GM10266 (cell line): Measurements from ENCODE around the gene LRCH1.

ENCODE experiments used
- DNase-seq: peaks from one replicate; pipeline ENCODE4 v3.0.0; 2012; ENCODE audit errors: extremely low spot score
- CTCF ChIP-seq: IDR thresholded peaks from 2 replicates; pipeline ENCODE4 v1.5.1; 2012; ENCODE audit warnings: mild to moderate bottlenecking, low read depth; ENCODE audit not compliant: control insufficient read depth, insufficient read depth; ENCODE audit errors: missing control alignments

The LRCH1 gene

GRCh38 chr13:46775385-46776107 is 222.6 kb downstream of the LRCH1 start:
- no peak for TF ChIP-seq CTCF

GRCh38 chr13:46778095-46778494 is 225.1 kb downstream of the LRCH1 start:
- TF ChIP-seq CTCF, result no peak
- DNase-seq, result no peak

More at GRCh38 chr13:46775385-46776107, 222.6 kb downstream of the LRCH1 start:
- DNase-seq, result no peak

GRCh38 chr13:46778890-46779289 is 225.9 kb downstream of the LRCH1 start:
- TF ChIP-seq CTCF, result no peak
- no peak for DNase-seq

- DNase-seq, result no peak
- TF ChIP-seq CTCF, result no peak
Measured at GRCh38 chr13:46782066-46782465, 229.1 kb downstream of the LRCH1 start.

- TF ChIP-seq CTCF, result no peak
- DNase-seq, result no peak
Measured at GRCh38 chr13:46782691-46783090, 229.7 kb downstream of the LRCH1 start.

GRCh38 chr13:46783504-46783903 is 230.5 kb downstream of the LRCH1 start:
- no peak for DNase-seq
- TF ChIP-seq CTCF, result no peak

- TF ChIP-seq CTCF, result no peak
- DNase-seq, result no peak
Measured at GRCh38 chr13:46795321-46795720, 242.4 kb downstream of the LRCH1 start.
